Osteocyte (in vitro differentiated cells): ENCODE measurements around the gene TSPEAR. TPM values are rescaled to one million over a fixed set of nuclear protein-coding genes. Genes with fewer than 3 reads are reported as not detected.

Experiments used
- DNase-seq: peaks from one replicate; pipeline ENCODE4 v3.0.0; 2021; ENCODE audit warnings: mixed read lengths; ENCODE audit not compliant: unreplicated experiment; ENCODE audit errors: extremely low spot score
- H3K27ac Mint-ChIP-seq: one replicate; pipeline ENCODE4 v1.8.0; 2021; ENCODE audit warnings: mild to moderate bottlenecking, mixed read lengths; ENCODE audit not compliant: unreplicated experiment
- H3K27me3 Mint-ChIP-seq: one replicate; pipeline ENCODE4 v1.8.0; 2021; ENCODE audit warnings: mixed read lengths; ENCODE audit not compliant: unreplicated experiment
- H3K36me3 Mint-ChIP-seq: one replicate; pipeline ENCODE4 v1.8.0; 2021; ENCODE audit warnings: mixed read lengths; ENCODE audit not compliant: unreplicated experiment
- H3K4me1 Mint-ChIP-seq: one replicate; pipeline ENCODE4 v1.8.0; 2021; ENCODE audit warnings: mixed read lengths; ENCODE audit not compliant: unreplicated experiment
- H3K4me3 Mint-ChIP-seq: one replicate; pipeline ENCODE4 v1.8.0; 2021; ENCODE audit warnings: mild to moderate bottlenecking, moderate library complexity, mixed read lengths; ENCODE audit not compliant: unreplicated experiment
- H3K9me3 Mint-ChIP-seq: one replicate; pipeline ENCODE4 v1.8.0; 2021; ENCODE audit warnings: mixed read lengths; ENCODE audit not compliant: unreplicated experiment
- total RNA-seq: library from RNA; stranded (reverse); gene quantifications from 2 replicates; pipeline ENCODE4 v1.2.1, GENCODE V29; 2021
- TF ChIP-seq, protein P1 (sequence below): fragments of 200-600 bp; sonication (generic); IDR thresholded peaks from 2 replicates; pipeline ENCODE4 v1.5.0; 2021; ENCODE audit warnings: antibody characterized with exemption, mild to moderate bottlenecking, moderate library complexity

TSPEAR gene
- total RNA-seq, 1 donor from 2014 or later, result not detected

DNA sequence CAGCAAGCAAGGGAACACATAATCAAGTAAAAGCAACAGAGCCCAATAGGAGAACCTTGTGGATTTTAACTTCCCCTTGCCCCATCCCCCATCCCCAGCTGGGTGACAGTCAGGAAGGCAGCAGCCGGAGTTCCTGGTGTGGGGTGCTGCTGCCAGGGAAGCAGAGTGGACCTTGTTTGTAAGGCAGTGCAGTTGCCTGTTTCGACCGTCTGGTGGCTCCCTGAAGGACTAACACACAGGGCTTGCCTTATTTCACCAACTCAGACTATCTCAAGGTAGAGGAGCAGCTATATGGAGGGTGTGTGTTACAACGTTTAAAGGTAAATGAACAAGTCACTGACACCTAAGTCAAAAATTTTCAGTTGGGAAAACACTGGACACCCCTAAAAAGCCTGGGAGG lies 92.9 kb downstream of the TSPEAR start:
- no peaks in the 10 kb centered on the region for H3K4me1 Mint-ChIP-seq
- H3K4me3 Mint-ChIP-seq, result no peak overlapping the region
- peaks cover 11% of the 10 kb centered on the region for H3K27me3 Mint-ChIP-seq
- TF ChIP-seq, protein P1, sequence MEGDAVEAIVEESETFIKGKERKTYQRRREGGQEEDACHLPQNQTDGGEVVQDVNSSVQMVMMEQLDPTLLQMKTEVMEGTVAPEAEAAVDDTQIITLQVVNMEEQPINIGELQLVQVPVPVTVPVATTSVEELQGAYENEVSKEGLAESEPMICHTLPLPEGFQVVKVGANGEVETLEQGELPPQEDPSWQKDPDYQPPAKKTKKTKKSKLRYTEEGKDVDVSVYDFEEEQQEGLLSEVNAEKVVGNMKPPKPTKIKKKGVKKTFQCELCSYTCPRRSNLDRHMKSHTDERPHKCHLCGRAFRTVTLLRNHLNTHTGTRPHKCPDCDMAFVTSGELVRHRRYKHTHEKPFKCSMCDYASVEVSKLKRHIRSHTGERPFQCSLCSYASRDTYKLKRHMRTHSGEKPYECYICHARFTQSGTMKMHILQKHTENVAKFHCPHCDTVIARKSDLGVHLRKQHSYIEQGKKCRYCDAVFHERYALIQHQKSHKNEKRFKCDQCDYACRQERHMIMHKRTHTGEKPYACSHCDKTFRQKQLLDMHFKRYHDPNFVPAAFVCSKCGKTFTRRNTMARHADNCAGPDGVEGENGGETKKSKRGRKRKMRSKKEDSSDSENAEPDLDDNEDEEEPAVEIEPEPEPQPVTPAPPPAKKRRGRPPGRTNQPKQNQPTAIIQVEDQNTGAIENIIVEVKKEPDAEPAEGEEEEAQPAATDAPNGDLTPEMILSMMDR, result peak; percentile 13
- peak; percentile 49 for DNase-seq
- peaks cover 29% of the 10 kb centered on the region for H3K9me3 Mint-ChIP-seq
- H3K27ac Mint-ChIP-seq, result no peak overlapping the region
- no peaks in the 10 kb centered on the region for H3K36me3 Mint-ChIP-seq

DNA sequence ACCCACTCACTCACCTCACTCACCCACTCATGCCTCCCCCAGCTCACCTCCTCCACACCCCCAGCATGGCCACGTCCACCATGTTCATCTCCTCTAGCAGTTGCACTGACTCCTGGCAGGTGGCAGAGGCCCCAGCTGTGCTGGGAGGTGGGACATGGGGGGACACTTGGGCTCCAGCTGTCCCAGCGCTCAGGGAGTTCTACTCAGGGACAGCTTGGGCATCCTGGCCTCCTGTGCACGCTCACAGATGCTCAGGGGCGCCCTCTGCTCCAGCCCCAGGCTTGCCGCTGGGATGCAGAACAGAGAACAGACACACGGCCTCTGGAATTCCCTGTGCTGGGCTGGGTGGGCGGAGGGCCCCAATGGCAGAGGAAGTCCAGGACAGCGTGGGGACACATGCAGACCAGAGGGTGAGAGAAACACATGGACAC lies 94.3 kb downstream of the TSPEAR start:
- no peak overlapping the region for H3K27ac Mint-ChIP-seq
- H3K4me3 Mint-ChIP-seq, result no peak overlapping the region
- H3K4me1 Mint-ChIP-seq, result no peaks in the 10 kb centered on the region
- peaks cover 11% of the 10 kb centered on the region for H3K27me3 Mint-ChIP-seq
- peaks cover 15% of the 10 kb centered on the region for H3K9me3 Mint-ChIP-seq
- TF ChIP-seq, protein P1, result no peak
- H3K36me3 Mint-ChIP-seq, result no peaks in the 10 kb centered on the region
- DNase-seq, result peak; percentile 73

DNA sequence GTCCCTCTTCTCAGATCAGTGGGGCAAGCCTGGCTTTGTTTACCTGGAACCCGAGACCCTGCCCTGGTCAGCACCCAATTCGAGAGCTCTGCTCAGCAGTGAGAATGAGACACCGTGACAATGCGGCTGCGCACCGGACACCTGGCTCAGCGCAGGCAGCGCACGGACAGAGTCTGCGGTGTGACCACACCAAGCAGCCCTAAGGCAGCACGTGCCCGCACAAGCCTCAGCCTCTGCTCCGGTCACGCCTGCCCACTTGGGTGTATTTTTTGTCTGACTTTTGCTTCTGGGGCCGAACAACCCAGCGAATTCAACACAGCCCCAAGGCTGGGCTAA lies 94.8 kb downstream of the TSPEAR start:
- peak; percentile 82 for DNase-seq
- TF ChIP-seq, protein P1, result no peak
- Mint-ChIP-seq H3K4me1 (no peaks in the 10 kb centered on the region), H3K27me3 (peaks cover 11% of the 10 kb centered on the region), H3K4me3 (no peak overlapping the region), H3K9me3 (peaks cover 15% of the 10 kb centered on the region), H3K36me3 (no peaks in the 10 kb centered on the region), H3K27ac (no peak overlapping the region)

GRCh38 chr21:44615911-44616590 lies 95.3 kb downstream of the TSPEAR start:
- H3K9me3 Mint-ChIP-seq, result peaks cover 19% of the 10 kb centered on the region
- peaks cover 11% of the 10 kb centered on the region for H3K27me3 Mint-ChIP-seq
- TF ChIP-seq, protein P1, result no peak
- H3K36me3 Mint-ChIP-seq, result no peaks in the 10 kb centered on the region
- H3K4me3 Mint-ChIP-seq, result no peak overlapping the region
- H3K4me1 Mint-ChIP-seq, result no peaks in the 10 kb centered on the region
- DNase-seq, result peak; percentile 83
- no peak overlapping the region for H3K27ac Mint-ChIP-seq

GRCh38 chr21:44615466-44615865 lies 95.9 kb downstream of the TSPEAR start:
- no peaks in the 10 kb centered on the region for H3K4me1 Mint-ChIP-seq
- no peak for DNase-seq
- TF ChIP-seq, protein P1, result no peak
- H3K4me3 Mint-ChIP-seq, result no peak overlapping the region
- peaks cover 11% of the 10 kb centered on the region for H3K27me3 Mint-ChIP-seq
- no peaks in the 10 kb centered on the region for H3K36me3 Mint-ChIP-seq
- H3K27ac Mint-ChIP-seq, result no peak overlapping the region
- peaks cover 18% of the 10 kb centered on the region for H3K9me3 Mint-ChIP-seq
